Middle frontal gyrus (tissue), 1 donor: Measurements from ENCODE around the gene RWDD2A.
"Not testable (repeated sequence)": the region's sequence is repeated elsewhere in the genome, so short reads cannot be mapped to it uniquely, and the experiment has no call there.

Experiments
- DNase-seq: peaks from one replicate; pipeline ENCODE4 v3.0.0-alpha.2; 2015; ENCODE audit warnings: low spot score; ENCODE audit errors: extremely low spot score

RWDD2A gene

GRCh38 chr6:83192871-83193746 is at the start of gene RWDD2A, which contains the start of gene PGM3:
Gene RWDD2A, plus strand, starts transcription at chr6:83193357. Its CDS starts 1,095 bp downstream, at chr6:83194452.
Gene PGM3, minus strand, starts transcription at chr6:83193265. Its CDS starts 2,253 bp downstream, at chr6:83191012.
- DNase-seq, result peak; percentile 89

- no peak for DNase-seq
Measured at GRCh38 chr6:83151114-83151513, 42.0 kb upstream of the RWDD2A start.

DNA sequence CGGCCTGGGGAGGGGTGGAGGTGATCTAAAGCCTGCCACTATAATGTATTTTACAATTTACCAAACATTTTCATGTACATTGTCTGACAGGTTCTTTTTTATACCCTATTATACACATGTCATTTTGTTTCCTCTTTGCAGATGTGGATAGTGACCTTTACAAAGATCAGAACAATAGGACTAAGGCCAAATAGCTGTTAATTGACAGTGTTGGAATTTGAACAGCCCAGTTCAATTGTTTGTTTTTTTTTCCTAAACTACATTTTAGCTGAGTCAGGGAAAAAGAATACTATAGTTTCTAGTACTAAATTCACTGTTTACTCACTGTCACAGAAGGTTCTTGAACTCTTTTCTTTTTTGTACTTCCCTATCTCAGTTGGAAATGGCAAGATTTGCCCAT is 40.2 kb upstream of the RWDD2A start:
- no peak for DNase-seq

DNA sequence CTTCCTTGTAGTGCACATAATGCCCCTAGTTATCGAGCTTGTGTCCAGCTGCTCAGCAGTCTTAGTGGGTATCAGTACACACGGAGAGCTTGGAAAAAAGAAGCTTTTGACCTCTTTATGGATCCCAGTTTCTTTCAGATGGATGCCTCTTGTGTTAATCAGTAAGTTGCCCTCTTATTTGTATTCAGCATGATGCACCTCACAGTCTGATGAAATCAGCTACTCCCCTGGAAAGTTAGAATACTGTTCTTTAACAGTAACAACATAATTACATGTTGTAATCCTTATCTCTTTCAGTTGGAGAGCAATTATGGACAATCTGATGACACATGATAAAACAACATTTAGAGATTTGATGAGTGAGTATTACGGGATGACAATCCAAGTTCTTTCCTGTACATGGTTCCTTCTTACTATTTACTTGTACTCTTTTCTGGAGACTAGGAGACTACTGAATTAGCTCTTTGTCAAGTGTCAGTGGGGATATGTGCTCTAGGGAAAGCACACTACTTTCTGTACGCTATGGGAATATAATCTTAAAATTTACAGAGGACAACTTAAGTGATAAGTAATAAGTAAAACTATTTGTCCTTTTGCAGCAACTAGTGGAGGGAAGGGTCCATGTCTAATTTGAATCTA is 39.2 kb upstream of the RWDD2A start:
- DNase-seq, result no peak

DNA sequence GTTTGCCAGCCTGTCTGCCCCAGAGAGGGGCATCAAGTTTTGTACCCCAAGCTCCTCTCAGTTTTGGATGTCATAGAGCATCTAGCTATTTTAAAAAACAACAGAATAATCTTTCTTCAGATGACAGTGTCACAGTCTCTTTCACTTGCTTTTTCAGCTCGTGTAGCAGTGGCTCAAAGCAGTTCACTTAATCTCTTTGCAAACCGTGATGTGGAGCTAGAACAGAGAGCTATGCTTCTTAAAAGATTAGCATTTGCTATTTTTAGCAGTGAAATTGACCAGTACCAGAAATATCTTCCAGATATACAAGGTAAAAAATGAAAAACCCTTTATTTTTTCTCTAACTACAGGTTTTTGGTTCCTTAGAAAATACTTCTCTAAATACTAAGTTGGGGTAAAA is 37.4 kb upstream of the RWDD2A start:
- DNase-seq, result no peak

DNA sequence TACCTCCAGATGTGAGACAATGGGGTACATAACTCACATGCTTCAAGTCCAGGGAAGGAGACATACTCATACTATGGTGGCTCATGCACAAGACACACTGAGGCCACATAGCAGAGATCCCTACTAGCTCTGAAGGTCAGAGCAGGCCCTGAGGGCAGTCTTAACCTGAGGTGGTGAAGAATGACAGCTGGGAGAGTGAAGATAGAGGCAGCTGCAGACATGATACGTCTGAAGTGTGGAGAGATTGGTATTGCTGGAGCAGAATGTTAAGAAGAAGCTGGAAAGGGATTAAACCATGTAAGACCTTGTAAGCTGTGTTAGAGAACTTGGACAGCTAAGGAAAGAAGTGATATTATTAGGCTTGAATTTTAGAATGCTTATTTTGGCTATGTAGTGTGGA is 33.0 kb upstream of the RWDD2A start:
- no peak for DNase-seq

DNA sequence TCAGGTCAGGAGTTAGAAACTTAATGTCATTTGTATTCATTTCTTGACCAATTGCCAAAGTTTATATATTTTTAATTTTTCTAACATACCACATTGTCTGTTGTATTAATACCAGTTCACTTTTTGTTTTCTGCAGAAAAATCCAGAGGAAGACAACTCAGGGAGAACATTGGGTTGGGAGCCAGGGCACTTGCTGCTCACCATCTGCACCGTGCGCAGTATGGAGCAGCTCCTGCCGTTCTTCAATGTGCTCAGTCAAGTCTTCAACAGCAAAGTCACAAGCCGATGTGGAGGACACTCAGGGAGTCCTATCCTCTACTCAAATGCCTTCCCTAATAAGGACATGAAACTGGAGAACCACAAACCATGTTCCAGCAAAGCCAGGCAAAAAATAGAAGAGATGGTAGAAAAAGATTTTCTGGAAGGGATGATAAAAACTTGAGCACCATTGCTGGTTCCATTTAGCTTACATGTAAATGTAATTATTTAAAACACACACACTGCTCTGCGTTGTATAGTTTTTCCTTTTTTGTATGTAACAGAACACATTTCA is 25.4 kb upstream of the RWDD2A start:
- no peak for DNase-seq

DNA sequence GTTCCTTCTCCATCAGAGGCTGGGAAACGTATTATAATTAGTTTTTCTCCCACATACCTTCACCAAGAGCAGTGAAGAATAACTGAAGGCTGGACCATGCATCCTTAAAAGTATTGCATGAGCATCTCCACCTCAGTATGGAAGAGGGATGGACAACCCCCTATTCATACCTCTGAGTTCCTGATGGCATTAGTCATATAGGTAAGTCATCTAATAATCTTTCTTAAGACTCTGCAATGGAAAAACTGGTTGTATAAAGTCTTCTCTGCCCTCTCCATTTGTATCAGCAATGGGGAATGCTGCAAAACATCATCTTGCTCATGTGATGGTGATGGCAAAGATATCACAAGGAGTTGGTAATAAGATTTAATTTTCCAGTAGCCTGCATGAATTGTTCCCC is 24.6 kb upstream of the RWDD2A start:
- no peak for DNase-seq

GRCh38 chr6:83169106-83169505 is 24.1 kb upstream of the RWDD2A start:
- no peak for DNase-seq

- DNase-seq, result no peak
Measured at GRCh38 chr6:83169511-83169910, 23.6 kb upstream of the RWDD2A start.

GRCh38 chr6:83176246-83176645 is 16.9 kb upstream of the RWDD2A start:
- no peak for DNase-seq

- DNase-seq, result no peak
Measured at GRCh38 chr6:83180426-83180950, 12.7 kb upstream of the RWDD2A start.

DNA sequence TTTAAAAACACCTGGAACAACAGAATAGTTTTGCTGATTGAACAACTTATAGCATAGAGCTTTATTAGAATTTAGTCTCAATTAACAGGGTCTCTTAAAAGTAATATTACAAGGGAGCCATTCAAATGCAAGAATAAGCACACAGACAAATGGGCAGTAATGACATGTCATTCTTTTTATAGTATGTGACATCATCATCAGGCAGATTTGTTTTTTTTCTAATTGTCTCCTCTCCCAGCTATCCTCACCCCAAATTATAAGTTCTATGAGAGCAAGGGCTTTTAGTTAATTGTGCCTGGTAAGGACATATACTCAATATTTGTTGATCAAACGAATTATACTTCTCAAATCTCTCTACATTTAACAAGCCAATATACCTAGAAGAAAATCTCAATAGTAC is 11.0 kb upstream of the RWDD2A start:
- no peak for DNase-seq

GRCh38 chr6:83183082-83183828 is 9.9 kb upstream of the RWDD2A start:
- DNase-seq, result no peak

DNA sequence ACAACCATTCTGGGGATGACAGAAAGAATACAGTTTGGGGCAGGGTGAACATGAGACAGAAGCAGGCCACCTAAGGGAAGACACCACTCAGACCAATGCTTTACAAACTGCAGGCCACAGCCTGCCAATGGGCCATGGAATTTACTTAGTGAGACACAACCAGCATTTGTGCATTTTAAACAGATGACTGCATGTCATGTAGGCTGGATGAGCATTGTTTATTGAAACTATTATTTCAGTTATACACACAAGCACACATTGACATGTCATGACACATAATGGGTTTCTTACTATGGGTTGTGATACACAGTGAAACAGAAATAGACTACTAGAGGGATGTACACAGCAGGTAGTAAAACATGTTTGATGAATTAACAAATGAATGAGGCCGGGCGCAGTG is 8.1 kb upstream of the RWDD2A start:
- no peak for DNase-seq

- DNase-seq, result no peak
Measured at GRCh38 chr6:83188501-83188900, 4.7 kb upstream of the RWDD2A start.

DNA sequence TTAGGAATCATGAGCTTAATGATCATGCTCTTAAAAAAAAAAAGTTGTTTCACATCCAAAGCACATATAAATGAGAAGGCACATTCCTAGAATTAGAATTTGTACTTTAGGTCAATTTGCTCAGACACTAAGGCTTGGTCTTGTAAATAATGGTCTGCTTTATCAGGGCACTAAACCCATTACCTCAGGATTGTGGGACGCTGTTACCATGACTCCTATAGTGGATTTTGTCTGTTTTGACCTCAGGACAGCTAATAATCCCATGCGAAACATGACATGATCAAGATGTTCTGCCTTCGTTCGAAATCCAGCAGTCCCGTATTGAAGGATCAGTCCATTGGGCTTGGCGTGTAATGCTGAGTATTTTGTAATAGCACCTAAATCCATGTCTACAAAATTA is 2.5 kb upstream of the RWDD2A start:
- no peak for DNase-seq

GRCh38 chr6:83191974-83192373 is 1.2 kb upstream of the RWDD2A start:
- DNase-seq, result not testable (repeated sequence)

GRCh38 chr6:83192456-83192855 is 701 bp upstream of the RWDD2A start:
- no peak for DNase-seq

DNA sequence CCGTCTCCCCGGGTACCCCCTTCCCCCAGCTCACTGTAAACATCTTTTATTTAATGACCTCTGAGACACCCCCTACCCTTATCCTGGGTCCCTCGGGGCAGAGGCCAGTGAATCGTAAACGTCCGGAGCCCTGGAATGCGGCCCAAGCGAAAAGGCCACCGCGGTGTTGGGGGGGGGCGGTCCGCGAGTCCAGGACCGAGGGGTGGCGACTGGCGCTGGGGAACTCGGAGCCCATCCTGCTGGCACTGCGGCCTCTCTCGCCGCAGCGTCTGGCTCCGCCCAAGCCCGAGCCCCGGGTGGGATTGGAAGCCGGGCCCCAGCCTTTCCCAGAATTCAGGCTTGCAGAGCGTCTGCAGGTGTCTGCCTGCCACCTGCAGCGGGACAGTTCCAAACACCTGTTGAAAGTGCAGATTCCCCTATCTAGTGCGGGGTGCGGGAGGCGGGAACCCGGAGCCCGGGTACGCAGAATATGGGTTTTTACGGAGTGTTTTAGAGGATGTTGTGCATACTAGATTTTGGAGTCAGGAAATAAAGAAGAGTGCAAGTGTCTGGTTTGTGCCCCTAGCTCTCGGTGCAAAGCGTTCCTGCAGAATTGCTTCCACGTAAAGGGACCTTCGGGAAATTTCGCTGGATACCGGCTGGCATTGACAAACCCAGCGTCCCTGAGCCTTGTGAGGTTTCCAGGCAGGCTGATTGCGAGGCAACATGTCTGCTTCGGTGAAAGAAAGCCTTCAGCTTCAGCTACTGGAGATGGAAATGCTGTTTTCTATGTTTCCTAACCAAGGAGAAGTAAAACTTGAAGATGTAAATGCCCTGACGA is 800 bp downstream of the RWDD2A start:
- no peak for DNase-seq
